DLD1 (cell line): ENCODE results near the gene NHS.
"Not testable (repeated sequence)": the region's sequence is repeated elsewhere in the genome, so short reads cannot be mapped to it uniquely, and the experiment has no call there.

ENCODE experiments used
- in situ Hi-C: cut with HindIII; loops from 2 replicates; pipeline ENCODE4 v1.10.0; 2017; ENCODE audit warnings: low sequenced_read_pairs

NHS gene

GRCh38 chrX:17542123-17542522, 167.1 kb downstream of the NHS start:
- in situ Hi-C loops = no loop called here

- in situ Hi-C loops = no loop called here
Observed at GRCh38 chrX:17544821-17545220, 169.8 kb downstream of the NHS start.

GRCh38 chrX:17546356-17546755, 171.4 kb downstream of the NHS start:
- in situ Hi-C loops = no loop called here

- in situ Hi-C loops = no loop called here
Observed at GRCh38 chrX:17547658-17548057, 172.7 kb downstream of the NHS start.

GRCh38 chrX:17549107-17549651, 174.2 kb downstream of the NHS start:
- in situ Hi-C loops = no loop called here

GRCh38 chrX:17550011-17550410, 175.0 kb downstream of the NHS start:
- in situ Hi-C loops = no loop called here

GRCh38 chrX:17552044-17552650, 177.1 kb downstream of the NHS start:
- in situ Hi-C loops = no loop called here

- in situ Hi-C loops = no loop called here
Observed at GRCh38 chrX:17553469-17553868, 178.5 kb downstream of the NHS start.

- in situ Hi-C loops = no loop called here
Observed at GRCh38 chrX:17553961-17554482, 179.0 kb downstream of the NHS start.

GRCh38 chrX:17554914-17555313, 179.9 kb downstream of the NHS start:
- in situ Hi-C loops = no loop called here

- in situ Hi-C loops = no loop called here
Observed at GRCh38 chrX:17555846-17556245, 180.8 kb downstream of the NHS start.

GRCh38 chrX:17559728-17560379, 184.9 kb downstream of the NHS start:
- in situ Hi-C loops = no loop called here

- in situ Hi-C loops = no loop called here
Observed at GRCh38 chrX:17560385-17560784, 185.4 kb downstream of the NHS start.

- in situ Hi-C loops = no loop called here
Observed at GRCh38 chrX:17563076-17563475, 188.1 kb downstream of the NHS start.

GRCh38 chrX:17563515-17563914, 188.5 kb downstream of the NHS start:
- in situ Hi-C loops = no loop called here

GRCh38 chrX:17564689-17565409, 189.8 kb downstream of the NHS start:
- in situ Hi-C loops = no loop called here

- in situ Hi-C loops = no loop called here
Observed at GRCh38 chrX:17566740-17567139, 191.7 kb downstream of the NHS start.

GRCh38 chrX:17567187-17567586, 192.2 kb downstream of the NHS start:
- in situ Hi-C loops = no loop called here

- in situ Hi-C loops = no loop called here
Observed at GRCh38 chrX:17567821-17568220, 192.8 kb downstream of the NHS start.

- in situ Hi-C loops = not testable (repeated sequence)
Observed at GRCh38 chrX:17568804-17569203, 193.8 kb downstream of the NHS start.

- in situ Hi-C loops = no loop called here
Observed at GRCh38 chrX:17579026-17579425, 204.0 kb downstream of the NHS start.
